Inflammatory macrophage (primary cell): Measurements from ENCODE around the gene HOXA5.

Experiments
- DNase-seq, 2 donors: peaks; one replicate each; pipeline ENCODE4 v3.0.0-alpha.2; 2020 to 2022

The HOXA5 gene

GRCh38 chr7:27116031-27116961 is 27.2 kb downstream of the HOXA5 start:
- DNase-seq, result no peak

GRCh38 chr7:27115221-27116026 is 28.1 kb downstream of the HOXA5 start:
- DNase-seq, result no peak

GRCh38 chr7:27114881-27115220 is 28.6 kb downstream of the HOXA5 start:
- no peak for DNase-seq

GRCh38 chr7:27113991-27114769 is 29.3 kb downstream of the HOXA5 start:
- no peak for DNase-seq

GRCh38 chr7:27112955-27113949 is 30.2 kb downstream of the HOXA5 start:
- no peak for DNase-seq

- no peak for DNase-seq
Observed at GRCh38 chr7:27112361-27112760, 31.1 kb downstream of the HOXA5 start.

- no peak for DNase-seq
Observed at GRCh38 chr7:27111751-27112277, 31.7 kb downstream of the HOXA5 start.

- DNase-seq, result no peak
Observed at GRCh38 chr7:27111042-27111750, 32.3 kb downstream of the HOXA5 start.

- DNase-seq, result no peak
Observed at GRCh38 chr7:27110186-27111031, 33.1 kb downstream of the HOXA5 start.

- DNase-seq, result no peak
Observed at GRCh38 chr7:27109466-27110185, 33.9 kb downstream of the HOXA5 start.

GRCh38 chr7:27108390-27109127 is 34.9 kb downstream of the HOXA5 start:
- no peak for DNase-seq

GRCh38 chr7:27107391-27108381 is 35.8 kb downstream of the HOXA5 start:
- no peak for DNase-seq

GRCh38 chr7:27106901-27107240 is 36.6 kb downstream of the HOXA5 start:
- no peak for DNase-seq

GRCh38 chr7:27106181-27106900 is 37.1 kb downstream of the HOXA5 start:
- no peak for DNase-seq

- no peak for DNase-seq
Observed at GRCh38 chr7:27105301-27106031, 38.0 kb downstream of the HOXA5 start.
